LNCaP clone FGC (cell line): ENCODE measurements around the gene UGT8.
A peak's percentile ranks its signal among the peaks of the same experiment; 100 is the strongest.
"Not testable (repeated sequence)": the region's sequence is repeated elsewhere in the genome, so short reads cannot be mapped to it uniquely, and the experiment has no call there.

Experiments
- DNase-seq: peaks from one replicate; pipeline ENCODE4 v3.0.0-alpha.2; 2011; ENCODE audit warnings: low read depth
- H3K4me3 ChIP-seq: 2 replicates; pipeline ENCODE4 v1.5.1; 2011; ENCODE audit warnings: mild to moderate bottlenecking, low read depth, low read length, control low read depth
- CTCF ChIP-seq: IDR thresholded peaks from 2 replicates; pipeline ENCODE4 v1.5.1; 2012; ENCODE audit warnings: mild to moderate bottlenecking; ENCODE audit not compliant: control insufficient read depth, insufficient read depth; ENCODE audit errors: extremely low read depth

The UGT8 gene

GRCh38 chr4:114603497-114603896 lies 4.9 kb downstream of the UGT8 start:
- DNase-seq, result no peak
- no peak for TF ChIP-seq CTCF
- no peak overlapping the region for H3K4me3 ChIP-seq

- H3K4me3 ChIP-seq, result no peak overlapping the region
- DNase-seq, result peak; percentile 19
- TF ChIP-seq CTCF, result no peak
Measured at GRCh38 chr4:114606245-114606644, 7.6 kb downstream of the UGT8 start.

DNA sequence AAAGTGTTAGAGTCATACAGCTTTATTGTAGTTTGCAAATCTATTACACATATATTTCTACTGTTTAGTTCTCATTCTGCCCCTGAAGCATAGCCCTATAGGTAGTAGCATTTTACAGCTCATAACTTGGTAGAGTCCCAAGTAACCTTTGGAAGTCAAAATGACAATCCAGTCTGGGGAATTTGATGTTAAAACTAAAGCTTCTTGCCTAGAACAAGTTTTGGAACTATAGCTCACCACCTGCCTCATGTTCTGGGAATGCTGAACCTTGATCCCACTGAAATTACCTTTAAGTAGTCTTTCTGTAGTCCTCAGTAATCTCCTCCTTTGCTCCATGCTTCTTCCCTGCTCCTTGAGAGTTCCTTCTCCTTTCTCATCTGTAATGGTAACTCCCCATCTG lies 8.4 kb downstream of the UGT8 start:
- no peak for TF ChIP-seq CTCF
- no peak for DNase-seq
- H3K4me3 ChIP-seq, result no peak overlapping the region

DNA sequence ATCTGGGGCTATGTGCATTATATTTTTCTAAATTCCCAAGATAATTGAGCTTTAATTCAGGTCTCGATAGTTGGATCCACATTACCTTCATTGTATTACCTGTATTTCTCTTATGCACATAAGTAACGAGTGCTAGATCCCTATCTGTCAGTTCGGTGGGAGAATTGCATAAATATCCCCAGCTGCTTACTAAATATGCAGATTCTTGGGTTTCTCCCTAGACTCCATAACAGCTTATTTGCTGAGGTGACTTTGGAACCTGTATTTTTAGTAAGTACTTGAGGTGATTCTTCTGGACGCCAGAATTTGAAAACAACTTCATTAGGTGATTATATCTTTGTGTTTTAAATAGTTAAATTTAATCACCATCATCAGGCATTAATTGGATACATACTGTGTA lies 15.0 kb downstream of the UGT8 start:
- no peak for DNase-seq
- no peak overlapping the region for H3K4me3 ChIP-seq
- TF ChIP-seq CTCF, result no peak

- TF ChIP-seq CTCF, result no peak
- no peak overlapping the region for H3K4me3 ChIP-seq
- DNase-seq, result no peak
Measured at GRCh38 chr4:114615435-114615834, 16.8 kb downstream of the UGT8 start.

- not testable (repeated sequence) for H3K4me3 ChIP-seq, DNase-seq
Measured at GRCh38 chr4:114616036-114616435, 17.4 kb downstream of the UGT8 start.

DNA sequence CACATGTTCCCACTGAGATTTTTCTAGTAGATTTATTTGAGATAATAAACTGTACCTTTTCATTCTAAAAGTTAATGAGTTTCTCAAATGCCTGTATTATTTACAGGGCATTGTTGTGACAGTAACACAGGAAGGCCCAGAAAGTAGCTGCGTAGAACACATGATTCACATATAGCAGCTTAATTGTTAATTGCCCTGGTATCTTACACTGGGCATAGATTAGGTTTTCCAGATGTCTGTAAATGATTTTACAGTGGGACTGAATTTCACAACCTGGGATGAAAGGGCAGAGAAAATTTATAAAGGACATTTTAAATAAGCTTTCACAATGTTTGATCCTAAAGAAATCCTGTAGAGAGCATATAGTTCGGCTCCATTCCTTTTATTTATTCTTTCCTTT lies 27.6 kb downstream of the UGT8 start:
- TF ChIP-seq CTCF, result no peak
- no peak for DNase-seq
- H3K4me3 ChIP-seq, result no peak overlapping the region
